ENCODE results near the gene RNF20.

DNA sequence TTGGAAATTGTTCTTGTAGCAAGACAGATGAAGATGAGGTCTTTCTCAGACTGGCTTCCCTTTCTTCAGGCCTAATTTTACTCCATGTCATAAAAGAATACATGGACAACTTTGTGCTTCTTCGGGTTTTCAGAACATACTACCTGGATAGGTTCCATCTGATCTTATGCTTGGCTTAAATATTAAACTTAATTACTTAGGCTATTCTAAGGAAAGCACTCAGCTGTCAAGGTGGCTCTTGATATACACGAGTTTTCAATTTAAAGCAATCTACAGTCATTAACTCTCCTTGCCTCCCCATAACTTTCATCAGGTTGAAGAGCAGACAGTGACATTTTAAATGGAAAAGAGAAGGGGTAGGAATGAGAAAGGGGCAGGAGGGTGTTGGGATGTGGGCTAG is 70.6 kb downstream of the RNF20 start:
- TF ChIP-seq, protein P1, sequence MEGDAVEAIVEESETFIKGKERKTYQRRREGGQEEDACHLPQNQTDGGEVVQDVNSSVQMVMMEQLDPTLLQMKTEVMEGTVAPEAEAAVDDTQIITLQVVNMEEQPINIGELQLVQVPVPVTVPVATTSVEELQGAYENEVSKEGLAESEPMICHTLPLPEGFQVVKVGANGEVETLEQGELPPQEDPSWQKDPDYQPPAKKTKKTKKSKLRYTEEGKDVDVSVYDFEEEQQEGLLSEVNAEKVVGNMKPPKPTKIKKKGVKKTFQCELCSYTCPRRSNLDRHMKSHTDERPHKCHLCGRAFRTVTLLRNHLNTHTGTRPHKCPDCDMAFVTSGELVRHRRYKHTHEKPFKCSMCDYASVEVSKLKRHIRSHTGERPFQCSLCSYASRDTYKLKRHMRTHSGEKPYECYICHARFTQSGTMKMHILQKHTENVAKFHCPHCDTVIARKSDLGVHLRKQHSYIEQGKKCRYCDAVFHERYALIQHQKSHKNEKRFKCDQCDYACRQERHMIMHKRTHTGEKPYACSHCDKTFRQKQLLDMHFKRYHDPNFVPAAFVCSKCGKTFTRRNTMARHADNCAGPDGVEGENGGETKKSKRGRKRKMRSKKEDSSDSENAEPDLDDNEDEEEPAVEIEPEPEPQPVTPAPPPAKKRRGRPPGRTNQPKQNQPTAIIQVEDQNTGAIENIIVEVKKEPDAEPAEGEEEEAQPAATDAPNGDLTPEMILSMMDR (IDR thresholded peaks at IDR 0.05): no peak
- TF ChIP-seq POLR2A (IDR thresholded peaks at IDR 0.05) (no peak), POLR2AphosphoS5 (IDR thresholded peaks at IDR 0.05; ENCODE audit: insufficient read depth in 1 of 2, low read depth in 1 of 2) (no peak)
